ENCODE data around the gene TMEM59L.
"Not testable (repeated sequence)": the region's sequence is repeated elsewhere in the genome, so short reads cannot be mapped to it uniquely, and the experiment has no call there.

The TMEM59L gene

GRCh38 chr19:18612772-18613588, at the start of gene TMEM59L:
Gene TMEM59L (plus strand): TSS chr19:18612870. CDS start chr19:18612959, 89 bp downstream.
- DNase-seq (ENCODE audit: low read depth in 2 of 2): no peak

- no peak for DNase-seq (ENCODE audit: low read depth in 2 of 2)
Measured at GRCh38 chr19:18566953-18567352, 45.7 kb upstream of the TMEM59L start.

- no peak for DNase-seq (ENCODE audit: low read depth in 2 of 2)
Measured at GRCh38 chr19:18568367-18568766, 44.3 kb upstream of the TMEM59L start.

DNA sequence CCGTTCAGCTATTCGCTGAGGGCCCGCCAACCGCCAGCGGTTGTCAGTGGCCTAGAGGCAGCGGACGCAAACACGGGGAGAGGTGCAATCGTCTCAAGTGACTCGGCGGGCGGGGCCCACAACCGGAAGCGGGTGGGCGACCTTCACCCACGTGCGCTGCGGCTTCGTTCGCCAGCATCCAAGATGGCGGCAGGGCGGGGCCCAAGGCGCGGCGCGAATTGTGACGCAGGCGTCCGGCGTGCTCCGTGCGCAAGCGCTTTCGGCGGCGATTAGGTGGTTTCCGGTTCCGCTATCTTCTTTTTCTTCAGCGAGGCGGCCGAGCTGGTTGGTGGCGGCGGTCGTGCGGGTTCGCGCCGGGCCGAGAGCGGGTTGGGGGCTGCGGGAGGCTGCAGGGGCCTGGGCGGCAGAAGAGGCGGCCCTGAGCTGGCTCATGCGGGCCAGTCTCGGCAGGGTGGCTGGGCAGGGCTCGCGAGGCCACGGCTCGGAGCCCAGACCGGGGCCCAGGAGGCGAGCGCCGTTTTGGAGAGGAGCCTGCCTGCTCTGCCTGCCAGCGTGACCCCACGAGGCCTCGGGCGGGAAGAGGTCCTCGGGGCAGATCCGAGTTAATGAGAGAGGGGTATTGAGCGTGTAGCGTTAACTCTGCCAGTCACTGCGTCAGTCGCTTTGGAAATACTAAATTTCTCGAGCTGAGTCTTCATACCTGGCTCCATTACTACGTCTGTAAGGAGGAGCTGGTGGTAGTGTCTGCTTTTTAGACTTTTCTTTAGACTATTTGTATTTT, 40.9 kb upstream of the TMEM59L start, which contains the start of gene UBA52:
Gene UBA52, plus strand, starts transcription at position 294 of the 781 bp plus-strand sequence. CDS start 1,444 bp downstream, outside the sequence.
- peak; percentile 87 to 90 for DNase-seq (ENCODE audit: low read depth in 2 of 2)

- DNase-seq (ENCODE audit: low read depth in 2 of 2): no peak
Measured at GRCh38 chr19:18574691-18575291, 37.9 kb upstream of the TMEM59L start.

DNA sequence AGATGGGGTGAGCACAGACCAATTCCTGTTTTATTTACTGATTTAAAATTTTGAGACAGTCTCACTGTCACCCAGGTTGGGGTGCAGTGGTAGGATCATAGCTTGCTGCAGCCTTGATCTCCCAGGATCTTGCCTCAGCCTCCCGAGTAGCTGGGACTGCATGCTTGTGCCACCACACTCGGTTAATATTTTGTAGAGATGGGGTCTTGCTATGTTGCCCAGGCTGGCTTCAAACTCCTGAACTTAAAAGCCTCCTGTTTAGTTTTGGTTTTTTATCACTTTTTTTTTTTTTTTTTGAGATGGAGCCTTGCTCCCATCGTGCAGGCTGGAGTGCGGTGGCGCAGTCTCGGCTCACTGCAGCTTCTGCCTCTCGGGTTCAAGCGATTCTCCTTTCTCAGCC, 36.3 kb upstream of the TMEM59L start:
- DNase-seq (ENCODE audit: low read depth in 2 of 2): no peak

GRCh38 chr19:18577365-18577914, 35.2 kb upstream of the TMEM59L start:
- DNase-seq (ENCODE audit: low read depth in 2 of 2): no peak

GRCh38 chr19:18580311-18580710, 32.4 kb upstream of the TMEM59L start:
- DNase-seq (ENCODE audit: low read depth in 2 of 2): no peak

DNA sequence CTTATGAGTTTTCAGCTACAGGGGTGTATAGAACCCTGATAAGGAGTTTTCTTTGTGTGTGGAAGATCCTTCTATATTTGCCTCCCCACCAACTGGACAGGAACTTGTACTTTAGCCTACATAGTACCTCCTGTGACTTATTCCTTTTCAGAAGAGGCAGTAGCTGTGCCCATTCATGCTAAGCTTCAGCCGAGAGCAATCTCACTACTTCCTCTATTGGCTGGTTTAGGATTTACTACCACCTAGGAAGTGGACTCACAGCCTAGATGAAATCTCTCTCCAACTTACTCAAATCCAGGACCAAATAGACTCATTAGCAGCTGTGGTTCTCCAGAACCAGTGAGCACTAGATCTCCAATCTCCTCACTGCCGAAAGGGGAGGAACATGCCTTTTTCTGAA, 26.4 kb upstream of the TMEM59L start:
- DNase-seq (ENCODE audit: low read depth in 2 of 2): no peak

GRCh38 chr19:18587561-18587960, 25.1 kb upstream of the TMEM59L start:
- DNase-seq (ENCODE audit: low read depth in 2 of 2): no peak

DNA sequence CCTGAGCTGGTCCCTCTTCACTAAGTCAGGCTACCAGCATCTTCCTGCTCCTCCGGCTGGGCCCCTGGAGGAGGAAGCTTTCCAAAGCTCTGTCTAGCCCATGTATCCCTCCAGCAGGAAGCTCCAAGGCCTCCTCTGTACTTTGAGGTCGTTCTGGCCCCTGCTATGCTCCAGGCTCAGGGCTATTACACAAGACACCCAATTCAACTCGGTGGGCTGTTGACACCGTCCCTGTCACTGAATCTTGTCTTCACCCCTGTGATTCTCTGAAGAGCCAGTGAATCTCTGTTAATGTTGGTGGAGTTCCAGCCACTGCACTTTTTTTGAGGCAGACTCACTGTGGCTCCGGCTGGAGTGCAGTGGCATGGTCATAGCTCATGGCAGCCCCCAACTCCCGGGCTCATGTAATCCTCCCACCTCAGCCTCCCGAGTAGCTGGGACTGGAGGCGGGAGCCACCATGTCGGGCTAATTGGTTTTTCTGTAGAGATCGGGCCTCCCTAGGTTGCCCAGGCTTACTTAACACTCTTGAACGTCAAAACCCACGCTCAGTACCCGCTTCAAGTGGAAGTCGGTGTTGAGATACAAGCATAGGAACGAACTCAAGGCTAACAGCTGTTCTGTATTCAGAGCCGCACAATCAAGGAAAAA, 24.6 kb upstream of the TMEM59L start:
- no peak for DNase-seq (ENCODE audit: low read depth in 2 of 2)

DNA sequence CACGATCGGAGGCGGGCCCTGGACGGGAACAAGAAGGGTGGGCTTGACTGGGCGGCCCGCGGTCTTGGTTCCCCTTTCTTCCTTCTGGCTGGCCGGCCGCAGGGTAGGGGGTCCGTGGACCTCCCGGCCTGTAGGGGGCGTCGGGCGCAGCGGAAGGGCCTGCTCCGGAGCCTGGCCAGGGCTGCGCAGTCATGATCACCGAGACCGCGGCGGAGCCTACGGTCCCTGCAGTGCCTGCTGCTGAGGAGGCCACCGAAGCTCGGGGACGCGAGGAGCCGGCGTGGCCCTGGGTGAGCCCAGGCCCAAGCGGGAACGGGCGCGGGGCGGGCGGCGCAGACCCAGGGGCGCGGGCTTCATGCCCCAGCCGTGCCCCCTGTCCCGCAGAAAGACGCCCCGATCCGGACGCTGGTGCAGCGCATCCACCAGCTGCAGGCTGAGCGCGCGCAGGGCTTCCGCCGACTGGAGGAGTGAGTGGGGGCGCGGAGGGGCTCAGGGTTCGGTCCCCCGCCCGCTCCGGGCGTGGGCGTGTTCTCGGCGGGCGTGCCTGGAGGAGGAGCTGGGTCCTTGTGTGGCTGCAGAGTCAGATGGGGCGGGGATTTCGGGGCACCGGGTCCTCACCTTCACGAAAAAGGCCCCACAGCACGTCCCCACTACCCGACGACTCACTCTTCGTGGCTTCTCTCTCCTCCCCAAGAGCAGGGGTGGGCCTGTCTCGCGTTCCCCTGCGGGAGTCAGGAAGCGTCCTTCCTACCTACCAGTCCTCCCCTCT, 23.9 kb upstream of the TMEM59L start, which contains the start of gene REX1BD:
Gene REX1BD, plus strand, starts transcription at position 188 of the 769 bp plus-strand sequence. Its CDS starts 4 bp downstream, at position 192.
- peak in 1 of 2 experiments; percentile 34 for DNase-seq (ENCODE audit: low read depth in 2 of 2)

DNA sequence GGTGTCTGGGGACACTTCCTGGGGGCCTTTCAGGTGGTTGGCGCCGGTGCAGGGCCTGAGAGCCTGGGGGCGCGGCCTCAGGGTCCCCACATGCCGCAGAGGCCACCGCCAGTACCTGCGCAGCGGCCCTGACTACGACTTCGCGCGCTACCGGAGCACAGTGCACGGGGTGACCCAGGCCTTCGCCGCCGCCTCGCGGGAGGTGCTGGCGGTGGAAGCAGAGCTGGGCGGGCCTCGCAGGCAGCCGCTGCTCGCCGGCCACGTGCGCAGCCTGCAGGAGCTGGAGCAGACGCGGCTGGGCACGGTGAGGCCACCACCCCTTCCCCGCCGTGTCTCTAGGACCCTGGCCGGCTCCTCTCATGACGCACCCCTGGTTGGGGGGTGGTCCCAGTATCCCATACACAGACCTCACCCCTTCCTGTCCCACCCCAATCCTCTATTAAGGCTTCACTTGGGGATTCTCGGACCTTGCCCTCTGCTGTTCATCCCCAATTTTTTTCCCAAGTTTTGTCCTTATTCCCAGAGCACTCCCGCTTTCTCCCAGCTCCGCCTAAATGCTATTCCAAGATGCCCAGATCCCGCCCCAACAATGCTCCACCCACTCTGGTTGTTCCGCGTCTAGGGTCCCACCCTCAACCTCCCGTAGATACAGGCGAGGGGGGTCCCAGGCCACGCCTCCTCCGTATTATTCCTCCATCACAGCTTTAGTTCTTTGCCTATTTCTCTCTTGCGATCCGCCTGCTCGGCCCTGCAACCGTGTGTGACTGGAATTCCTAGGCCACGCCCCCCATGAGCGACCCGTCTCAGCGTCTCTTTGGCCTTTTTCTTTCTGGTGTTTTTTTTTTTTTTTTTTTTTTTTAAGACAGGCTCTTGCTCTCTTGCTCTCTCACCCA, 23.0 kb upstream of the TMEM59L start:
- peak in 1 of 2 experiments; percentile 28 for DNase-seq (ENCODE audit: low read depth in 2 of 2)

DNA sequence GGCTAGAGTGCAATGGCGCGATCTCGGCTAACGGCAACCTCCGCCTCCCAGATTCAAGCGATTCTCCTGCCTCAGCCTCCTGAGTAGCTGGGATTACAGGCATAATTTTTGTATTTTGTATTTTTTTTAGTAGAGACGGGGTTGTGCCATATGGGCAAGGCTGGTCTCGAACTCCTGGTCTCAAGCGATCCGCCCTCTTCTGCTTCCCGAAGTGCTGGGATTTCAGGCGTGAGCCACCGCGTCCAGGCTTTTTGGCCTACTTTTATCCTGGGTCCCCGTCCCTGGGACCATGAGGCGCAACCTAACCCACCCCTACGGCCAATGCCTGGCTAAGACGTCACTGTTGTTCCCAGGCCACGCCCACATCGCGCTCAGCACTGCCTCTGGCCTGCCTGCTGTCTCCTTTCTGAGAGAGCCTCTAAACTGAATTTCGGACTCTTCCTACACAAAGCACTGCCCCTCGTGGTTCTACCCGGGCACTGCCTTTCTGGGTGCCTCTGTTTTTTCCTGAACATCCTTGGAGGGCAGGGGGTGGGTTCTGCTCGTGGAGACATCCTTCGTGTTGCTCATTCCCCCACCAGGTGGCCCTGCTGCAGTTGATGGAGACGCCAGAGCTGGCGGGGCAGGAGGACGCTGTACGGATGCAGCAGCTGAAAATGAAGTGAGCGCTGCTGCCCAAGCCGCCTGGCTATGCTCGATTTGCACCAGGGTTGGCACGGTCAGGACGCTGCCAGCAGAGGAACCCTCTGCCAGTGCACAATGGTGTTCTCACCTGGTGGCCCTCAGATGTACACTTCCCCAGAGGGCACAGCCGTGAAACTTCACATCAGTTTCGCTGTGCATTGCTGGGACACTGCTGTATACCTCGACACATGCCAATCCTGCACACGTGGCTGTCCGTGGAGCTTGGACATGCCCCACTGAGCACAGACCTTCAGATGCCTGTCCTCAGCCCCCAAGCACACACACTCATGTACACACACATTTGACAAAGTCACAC, 22.1 kb upstream of the TMEM59L start:
- DNase-seq (ENCODE audit: low read depth in 2 of 2): peak in 1 of 2 experiments; percentile 50

GRCh38 chr19:18591735-18592385, 20.8 kb upstream of the TMEM59L start:
- DNase-seq (ENCODE audit: low read depth in 2 of 2): peak; percentile 64 to 66

DNA sequence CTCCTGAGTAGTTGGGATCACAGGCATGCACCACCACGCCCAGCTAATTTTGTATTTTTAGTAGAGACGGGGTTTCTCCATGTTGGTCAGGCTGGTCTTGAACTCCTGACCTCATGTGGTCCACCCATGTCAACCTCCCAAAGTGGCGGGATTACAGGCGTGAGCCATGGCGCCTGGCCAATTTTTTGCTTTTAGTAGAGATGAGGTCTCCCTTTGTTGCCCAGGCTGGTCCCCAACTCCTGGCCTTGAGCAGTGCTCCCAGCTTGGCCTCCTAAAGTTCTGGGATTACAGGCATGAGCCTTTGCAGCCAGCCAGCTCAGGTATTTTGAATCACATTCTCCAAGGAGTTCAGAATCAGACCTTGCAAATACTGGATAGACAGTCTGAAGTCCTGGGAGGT, 19.9 kb upstream of the TMEM59L start:
- not testable (repeated sequence) for DNase-seq (ENCODE audit: low read depth in 2 of 2)

GRCh38 chr19:18593367-18594095, 19.1 kb upstream of the TMEM59L start:
- DNase-seq (ENCODE audit: low read depth in 2 of 2): no peak
